Smooth muscle cell of the brain vasculature (primary cell): ENCODE measurements around the gene EGR4.

Experiments used
- DNase-seq: peaks from one replicate; pipeline ENCODE4 v3.0.0-alpha.2; 2012; ENCODE audit warnings: low read depth, low spot score

Gene EGR4

DNA sequence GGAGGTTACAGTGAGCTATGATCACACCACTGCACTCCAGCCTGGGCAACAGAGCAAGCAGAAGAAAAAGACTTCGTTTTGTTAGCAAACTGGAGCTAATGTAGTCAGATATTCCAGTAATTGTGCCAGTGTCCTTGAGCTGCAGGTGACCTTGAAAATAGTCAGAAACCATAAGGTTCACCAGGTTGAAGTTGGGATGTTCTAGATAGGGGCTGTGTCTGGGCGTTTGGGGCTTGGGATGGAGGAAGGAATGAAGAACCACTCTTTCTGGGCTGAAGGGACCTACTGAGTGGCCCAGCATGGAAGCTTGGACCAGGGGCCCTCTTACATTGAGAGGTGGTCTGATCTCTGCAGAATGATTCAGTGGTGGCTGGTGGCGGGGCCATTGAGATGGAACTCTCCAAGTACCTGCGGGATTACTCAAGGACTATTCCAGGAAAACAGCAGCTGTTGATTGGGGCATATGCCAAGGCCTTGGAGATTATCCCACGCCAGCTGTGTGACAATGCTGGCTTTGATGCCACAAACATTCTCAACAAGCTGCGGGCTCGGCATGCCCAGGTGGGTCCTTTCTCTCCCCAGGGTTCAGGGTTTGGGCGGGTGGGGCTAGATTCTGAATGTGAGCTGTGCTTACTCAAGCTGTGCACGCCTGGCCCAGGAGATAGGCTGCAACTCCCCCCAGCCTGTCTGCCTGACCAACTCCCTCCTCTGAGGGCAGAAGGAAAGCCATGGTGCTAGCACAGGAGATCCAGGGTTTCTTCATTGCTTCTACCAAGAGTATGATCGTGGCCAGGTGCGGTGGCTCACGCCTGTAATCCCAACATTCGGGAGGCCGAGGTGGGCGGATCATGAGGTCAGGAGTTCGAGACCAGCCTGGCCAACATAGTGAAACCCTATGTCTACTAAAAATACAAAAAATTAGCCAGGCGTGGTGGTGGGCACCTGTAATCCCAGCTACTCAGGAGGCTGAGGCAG, 42.2 kb downstream of the EGR4 start:
- no peak for DNase-seq

DNA sequence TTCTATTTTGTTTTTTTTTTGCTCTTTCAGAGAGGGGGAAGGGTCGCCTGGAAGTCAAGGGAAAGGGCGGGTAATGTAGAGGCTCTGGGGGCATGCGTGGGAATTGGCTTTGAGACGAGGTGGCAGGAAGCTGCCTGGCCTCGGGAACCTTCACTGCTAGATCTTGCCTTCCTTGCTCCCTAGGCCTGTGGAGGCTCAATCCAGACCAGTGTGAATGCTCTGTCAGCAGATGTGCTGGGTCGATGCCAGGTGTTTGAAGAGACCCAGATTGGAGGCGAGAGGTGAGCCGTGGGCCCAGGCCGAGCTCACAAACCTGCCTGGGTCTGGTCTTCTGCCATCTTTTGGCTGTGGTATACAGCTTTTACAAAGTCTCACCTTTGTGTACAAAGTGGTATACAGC, 43.7 kb downstream of the EGR4 start:
- DNase-seq, result no peak

DNA sequence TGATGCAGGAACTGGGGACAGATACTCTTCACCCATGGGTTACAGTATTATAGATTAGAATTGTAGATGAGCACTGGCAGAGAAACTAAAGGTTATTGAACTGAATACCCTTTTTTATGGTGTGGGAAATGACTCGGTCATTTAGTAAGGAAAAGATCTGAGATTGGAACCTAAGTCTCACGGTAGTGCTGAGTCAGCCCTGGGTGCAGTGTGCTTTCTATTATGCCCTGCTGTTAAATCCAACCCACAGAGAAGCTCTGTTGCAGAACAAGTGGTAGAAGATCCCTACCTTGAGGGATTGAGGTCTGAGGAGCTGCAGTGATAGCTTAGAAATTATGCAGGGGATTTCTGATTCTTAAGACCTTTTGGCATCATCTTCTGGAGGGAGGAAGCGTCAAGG, 46.5 kb downstream of the EGR4 start:
- DNase-seq, result no peak

DNA sequence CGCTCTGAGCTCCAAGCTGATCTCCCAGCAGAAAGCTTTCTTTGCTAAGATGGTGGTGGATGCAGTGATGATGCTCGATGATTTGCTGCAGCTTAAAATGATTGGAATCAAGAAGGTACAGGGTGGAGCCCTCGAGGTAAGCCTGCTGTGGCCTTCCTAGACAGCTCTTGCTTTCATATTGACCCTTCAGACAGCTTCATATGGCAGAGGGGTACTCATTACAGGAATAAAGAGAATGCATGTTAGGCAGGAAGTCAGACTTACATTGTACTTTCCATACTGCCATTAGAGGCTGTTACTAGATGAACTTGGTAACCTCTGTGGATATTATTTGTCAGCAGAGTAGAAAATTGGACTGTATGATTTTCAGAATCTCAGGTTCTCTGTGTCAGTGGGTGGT, 48.8 kb downstream of the EGR4 start:
- DNase-seq, result no peak

DNA sequence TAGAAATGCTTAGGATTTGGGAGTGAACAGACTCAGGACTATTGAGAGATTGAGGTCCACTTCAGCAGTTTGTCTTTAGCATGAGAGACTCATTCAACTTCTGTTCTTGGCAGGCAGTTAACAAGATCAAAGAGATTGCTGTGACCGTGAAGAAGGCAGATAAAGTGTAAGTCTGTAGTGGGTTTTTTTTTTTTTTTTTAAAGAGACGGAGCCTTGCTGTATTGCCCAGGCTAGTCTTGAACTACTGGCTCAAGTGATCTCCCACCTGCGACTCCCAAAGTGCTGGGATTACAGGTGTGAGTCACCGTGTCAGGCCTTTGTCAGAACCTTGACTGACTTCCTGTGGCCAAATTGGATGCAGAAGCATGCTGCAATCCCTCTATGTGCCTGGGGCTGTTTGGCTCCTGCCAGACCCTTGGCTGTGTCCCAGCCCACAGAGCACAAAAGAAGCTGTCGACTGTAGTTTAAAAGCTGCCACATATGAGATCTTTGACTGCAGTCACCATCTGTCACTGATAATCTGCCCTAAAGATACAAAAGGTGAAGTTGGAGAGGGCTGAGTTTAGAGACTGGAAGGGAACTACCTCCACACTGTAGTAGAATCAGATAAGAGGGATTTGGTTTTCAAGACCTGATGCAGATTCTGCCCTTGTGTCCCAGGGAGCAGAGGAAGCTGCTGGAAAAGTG, 49.3 kb downstream of the EGR4 start:
- no peak for DNase-seq
